GM19025 (cell line): ENCODE results near the gene PLA2G4B.

Source experiments
- ATAC-seq: cut with Tn5 transposase; IDR thresholded peaks from one replicate; pipeline ENCODE4 v1.9.1; 2021; ENCODE audit warnings: mild to moderate bottlenecking, low read depth, moderate library complexity; ENCODE audit not compliant: unreplicated experiment

PLA2G4B gene

DNA sequence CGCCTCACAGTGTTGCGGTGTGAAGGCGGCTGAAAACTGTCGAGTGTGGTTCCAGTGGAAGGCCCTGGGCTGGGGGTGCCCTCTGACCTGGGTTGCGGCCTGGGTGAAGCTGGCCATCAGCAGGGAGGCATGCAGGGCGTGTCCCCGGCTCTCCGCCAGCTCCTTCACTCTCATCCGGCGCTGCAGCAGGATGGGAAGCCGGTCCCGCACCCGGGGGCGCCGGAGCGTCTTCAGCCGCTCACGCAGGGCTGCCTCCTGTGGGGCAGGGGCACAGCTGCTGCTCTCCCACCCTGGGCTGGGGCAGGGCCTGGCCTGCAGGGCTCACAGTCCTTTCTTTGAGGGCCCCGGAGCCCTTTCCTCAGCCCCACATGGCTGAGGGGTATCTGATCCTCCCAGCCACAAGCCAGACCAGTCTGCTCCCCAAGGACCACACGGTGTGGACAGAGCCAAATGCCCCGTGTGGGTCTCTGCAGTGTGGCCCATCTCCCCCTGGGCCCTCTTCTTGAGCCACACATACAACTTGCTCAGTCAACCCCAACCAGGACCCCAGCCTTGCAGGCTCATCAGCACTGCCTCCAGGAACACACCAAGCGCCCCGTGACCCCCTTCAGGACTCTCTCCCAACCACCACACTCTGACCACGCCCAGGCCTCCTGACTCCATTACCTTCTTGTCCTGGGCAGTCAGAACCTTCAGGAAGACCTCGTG, 28.4 kb downstream of the PLA2G4B start:
- ATAC-seq: no peak

GRCh38 chr15:41868321-41868720, 29.7 kb downstream of the PLA2G4B start:
- ATAC-seq: no peak

DNA sequence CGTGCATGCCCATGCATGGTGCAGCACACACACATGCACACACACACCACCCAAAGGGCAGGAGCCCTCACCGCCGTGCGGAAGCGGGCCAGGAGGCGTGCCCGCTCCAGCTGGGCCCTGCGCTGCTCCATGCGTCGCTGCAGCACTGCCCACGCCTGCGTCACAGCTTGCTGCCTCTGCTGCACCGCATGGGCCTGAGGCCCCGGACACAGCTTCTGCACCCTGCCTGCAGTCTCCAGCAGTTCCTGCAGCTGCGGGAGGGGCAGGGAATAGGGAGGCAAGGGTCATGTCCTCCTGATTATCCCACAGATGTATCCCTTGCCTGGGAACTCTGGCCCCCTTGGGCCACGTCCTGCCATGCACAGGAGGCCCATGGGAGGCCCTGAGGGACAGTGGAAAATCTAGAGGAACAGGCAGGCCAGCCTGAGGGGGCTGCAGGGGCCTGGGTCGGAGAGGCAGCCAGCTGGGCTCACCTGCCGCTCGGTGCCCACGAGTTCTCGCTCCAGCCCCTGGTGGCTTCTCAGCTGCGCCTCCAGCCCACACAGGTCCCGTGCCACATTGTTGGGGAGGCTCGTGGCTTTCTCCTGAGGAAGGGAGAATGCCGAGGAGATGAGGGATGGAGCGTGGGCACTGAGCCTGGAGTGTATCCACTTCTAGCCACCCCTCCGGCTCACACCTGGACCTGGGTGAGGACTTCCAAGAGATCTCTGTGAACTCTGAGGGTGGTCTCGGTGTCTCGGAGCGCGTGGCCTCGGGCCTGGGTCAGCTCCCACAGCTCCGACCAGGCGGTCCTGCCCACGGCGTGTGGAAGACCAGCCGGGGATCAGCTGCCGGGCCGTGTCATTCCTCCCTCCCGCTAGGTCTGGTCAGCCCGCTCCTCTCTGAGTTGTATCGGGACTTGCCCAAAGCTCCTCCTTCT, 31.4 kb downstream of the PLA2G4B start:
- ATAC-seq: no peak

DNA sequence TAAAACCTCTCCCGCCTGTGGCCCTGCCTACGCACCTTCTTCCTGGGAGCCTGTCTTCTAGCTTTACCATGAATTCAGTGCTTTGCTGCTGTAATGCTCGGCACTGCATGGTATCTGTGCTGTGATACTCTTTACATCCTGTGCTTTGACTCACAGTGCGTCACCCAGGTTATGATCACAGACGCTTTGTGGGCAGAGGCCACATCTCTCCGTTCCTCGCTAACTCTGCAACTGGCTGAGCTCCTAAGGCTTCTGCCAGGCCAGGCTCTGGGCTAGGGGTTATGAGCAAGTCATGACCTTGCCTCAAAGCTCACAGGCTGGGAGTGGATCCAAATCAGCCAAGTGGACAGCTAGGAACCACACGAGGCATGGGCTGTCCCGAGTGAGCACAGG, 32.0 kb downstream of the PLA2G4B start:
- ATAC-seq: no peak

DNA sequence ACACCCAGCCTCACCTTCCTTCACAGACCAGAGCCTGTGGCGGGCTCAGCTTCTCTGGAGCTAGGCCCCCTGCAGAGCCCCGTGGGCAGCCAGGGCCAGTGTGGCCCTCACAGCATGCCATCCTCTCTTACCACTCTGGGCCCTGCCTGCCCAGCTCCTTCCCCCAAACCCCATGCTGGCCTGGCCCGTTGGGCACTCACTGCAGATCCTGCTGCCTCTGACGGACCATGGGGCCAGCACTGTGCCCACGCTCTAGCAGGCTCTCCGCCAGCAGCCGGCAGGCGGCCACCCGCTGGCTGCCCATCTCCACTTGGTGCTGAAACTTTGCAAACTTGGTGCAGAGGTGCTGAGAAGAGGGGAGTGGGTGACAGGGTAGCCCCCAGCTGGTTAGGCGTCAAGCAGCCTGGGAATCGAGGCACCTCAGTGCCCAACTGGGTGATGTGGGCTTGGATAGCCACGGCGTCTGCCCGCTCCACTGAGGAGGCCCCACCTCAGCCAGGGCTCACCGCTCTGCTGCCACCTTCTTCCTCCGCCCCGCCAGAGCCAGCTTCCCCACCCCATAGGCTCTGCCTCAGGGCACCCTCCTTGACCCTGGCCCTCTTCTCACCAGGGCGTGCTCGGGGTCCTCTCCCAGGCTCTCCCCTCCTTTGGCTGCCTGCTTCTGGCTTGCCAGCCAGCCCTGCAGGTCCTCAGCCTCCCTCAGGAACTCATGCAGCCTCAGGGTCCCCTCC, 32.7 kb downstream of the PLA2G4B start:
- no peak for ATAC-seq

GRCh38 chr15:41872166-41872747, 33.6 kb downstream of the PLA2G4B start:
- no peak for ATAC-seq

DNA sequence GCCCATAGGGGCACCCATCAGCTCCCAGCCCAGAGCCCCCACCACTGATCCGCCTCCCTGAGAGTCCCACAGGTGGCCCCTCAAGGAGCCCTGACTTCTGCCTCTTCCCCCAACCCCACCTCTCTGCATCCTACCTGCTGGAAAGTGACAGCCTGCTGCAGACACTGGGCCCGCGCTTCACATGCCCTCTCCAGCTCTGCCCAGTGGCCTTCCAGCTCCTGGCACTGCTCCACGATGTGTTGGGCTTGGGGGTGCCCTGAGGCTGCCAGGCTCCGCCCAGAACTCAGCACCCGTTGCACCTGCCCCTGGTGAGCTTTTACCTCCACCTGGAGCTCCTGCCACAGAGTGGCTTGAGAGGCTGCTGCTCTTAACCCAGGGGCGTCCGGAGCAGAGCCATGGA, 35.1 kb downstream of the PLA2G4B start:
- no peak for ATAC-seq

DNA sequence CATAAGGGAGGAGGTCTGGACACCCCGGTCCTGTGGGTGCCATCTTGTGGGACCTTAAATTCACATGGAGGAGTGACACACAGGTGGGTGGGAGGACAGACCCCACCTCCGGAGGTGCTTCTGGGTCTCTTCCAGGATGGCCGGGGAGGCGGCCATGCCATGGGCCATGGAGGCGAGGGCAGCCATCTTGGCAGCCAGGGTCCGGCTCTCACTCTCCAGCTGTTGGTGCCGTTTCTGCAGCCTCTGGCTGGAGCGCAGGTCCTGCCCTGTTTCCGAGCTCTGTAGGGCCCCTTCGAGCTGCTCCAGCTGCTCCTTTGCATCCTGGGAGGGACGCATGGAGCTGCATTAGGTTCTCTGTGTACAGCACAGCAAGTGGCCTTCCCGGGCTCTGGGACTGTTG, 36.1 kb downstream of the PLA2G4B start:
- ATAC-seq: no peak

GRCh38 chr15:41876007-41876406, 37.4 kb downstream of the PLA2G4B start:
- no peak for ATAC-seq

- ATAC-seq: no peak
These were observed 38.0 kb downstream of the PLA2G4B start for GRCh38 chr15:41876689-41877088.

DNA sequence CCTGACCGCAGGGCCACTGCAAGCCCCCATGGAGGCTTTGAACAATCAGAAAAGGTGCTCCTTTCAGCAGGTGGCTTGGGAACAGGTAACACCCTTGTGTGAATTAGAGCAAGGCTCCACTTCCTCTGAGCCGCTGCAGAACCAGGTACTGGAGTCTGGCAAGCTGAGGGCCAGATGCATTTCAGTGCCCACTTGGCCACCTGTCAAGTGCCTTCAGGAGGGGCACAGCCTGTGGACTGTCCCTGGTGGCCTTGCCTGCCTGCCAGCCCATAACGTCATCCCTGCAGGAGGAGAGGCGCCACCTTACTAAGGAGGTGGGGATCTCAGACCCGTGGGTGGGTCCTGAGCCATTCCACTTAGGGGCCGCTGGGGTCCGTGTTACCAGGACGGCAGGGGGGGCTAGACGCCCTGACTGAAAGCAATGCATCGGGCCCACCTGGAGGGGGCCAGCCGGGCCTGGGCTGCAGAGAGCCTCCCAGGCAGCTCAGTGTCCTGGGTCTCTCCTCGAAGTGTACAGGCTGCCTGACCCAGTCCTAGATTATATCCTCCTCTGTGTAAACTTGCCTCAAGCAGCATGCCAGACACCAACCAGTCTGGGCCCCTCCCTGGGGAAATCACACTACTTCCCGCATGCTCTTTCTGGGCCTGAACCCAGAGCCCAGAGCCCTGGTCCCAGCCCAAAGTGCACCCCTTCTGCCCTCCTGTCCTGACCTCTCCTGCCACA, 39.1 kb downstream of the PLA2G4B start:
- ATAC-seq: no peak

GRCh38 chr15:41878355-41878699, 39.7 kb downstream of the PLA2G4B start:
- ATAC-seq: no peak

- no peak for ATAC-seq
These were observed 40.7 kb downstream of the PLA2G4B start for GRCh38 chr15:41879321-41879845.

GRCh38 chr15:41880156-41880877, 41.7 kb downstream of the PLA2G4B start:
- ATAC-seq: no peak

- no peak for ATAC-seq
These were observed 42.4 kb downstream of the PLA2G4B start for GRCh38 chr15:41881086-41881485.

DNA sequence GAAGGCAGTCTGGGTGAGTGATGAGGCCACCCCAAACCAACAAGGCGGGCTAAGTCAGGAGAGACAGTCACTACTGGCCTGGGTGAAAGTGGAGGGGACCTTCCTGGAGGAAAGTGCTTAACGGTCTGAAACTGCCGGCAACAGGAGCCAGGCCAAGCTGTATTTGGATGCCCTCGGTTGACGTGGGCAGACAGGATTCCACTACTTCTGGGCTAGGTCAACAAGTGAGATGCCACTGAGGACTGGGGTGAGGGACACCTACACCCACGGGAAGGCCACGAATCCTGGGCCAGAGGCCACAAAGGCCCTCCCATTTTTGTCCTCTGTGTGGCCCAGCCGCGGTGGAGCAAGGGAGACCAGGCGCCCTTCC, 42.9 kb downstream of the PLA2G4B start:
- no peak for ATAC-seq

- no peak for ATAC-seq
These were observed 43.5 kb downstream of the PLA2G4B start for GRCh38 chr15:41881920-41882688.

GRCh38 chr15:41882689-41883483, 44.2 kb downstream of the PLA2G4B start:
- no peak for ATAC-seq
